HuH-7 (cell line): ENCODE data around the gene VWA7.
"Not testable (repeated sequence)": the region's sequence is repeated elsewhere in the genome, so short reads cannot be mapped to it uniquely, and the experiment has no call there.

Experiments used
- DNase-seq: peaks from one replicate; pipeline ENCODE4 v3.0.0; 2011; ENCODE audit warnings: low spot score

Gene VWA7

GRCh38 chr6:31801031-31801927 is 24.2 kb upstream of the VWA7 start:
- not testable (repeated sequence) for DNase-seq

DNA sequence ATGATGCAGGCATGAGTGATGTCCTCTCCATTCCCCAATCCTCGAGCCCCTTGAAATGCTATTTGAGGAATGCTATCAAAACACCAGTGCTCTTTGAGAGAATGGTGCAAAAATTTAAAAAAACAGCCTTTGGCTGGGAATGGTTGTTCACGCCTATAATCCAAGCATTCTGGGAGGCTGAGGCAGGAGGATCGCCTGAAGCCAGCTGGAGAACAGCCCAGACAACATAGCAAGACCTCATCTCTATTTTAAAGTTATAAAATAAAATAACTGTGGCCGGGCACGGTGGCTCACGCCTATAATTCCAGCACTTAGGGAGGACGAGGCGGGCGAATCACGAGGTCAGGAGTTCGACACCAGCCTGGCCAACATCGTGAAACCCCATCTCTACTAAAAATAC is 22.7 kb upstream of the VWA7 start:
- no peak for DNase-seq

- DNase-seq, result no peak
These were observed 20.5 kb upstream of the VWA7 start for GRCh38 chr6:31797588-31797987.

- no peak for DNase-seq
These were observed 19.9 kb upstream of the VWA7 start for GRCh38 chr6:31796993-31797385.

DNA sequence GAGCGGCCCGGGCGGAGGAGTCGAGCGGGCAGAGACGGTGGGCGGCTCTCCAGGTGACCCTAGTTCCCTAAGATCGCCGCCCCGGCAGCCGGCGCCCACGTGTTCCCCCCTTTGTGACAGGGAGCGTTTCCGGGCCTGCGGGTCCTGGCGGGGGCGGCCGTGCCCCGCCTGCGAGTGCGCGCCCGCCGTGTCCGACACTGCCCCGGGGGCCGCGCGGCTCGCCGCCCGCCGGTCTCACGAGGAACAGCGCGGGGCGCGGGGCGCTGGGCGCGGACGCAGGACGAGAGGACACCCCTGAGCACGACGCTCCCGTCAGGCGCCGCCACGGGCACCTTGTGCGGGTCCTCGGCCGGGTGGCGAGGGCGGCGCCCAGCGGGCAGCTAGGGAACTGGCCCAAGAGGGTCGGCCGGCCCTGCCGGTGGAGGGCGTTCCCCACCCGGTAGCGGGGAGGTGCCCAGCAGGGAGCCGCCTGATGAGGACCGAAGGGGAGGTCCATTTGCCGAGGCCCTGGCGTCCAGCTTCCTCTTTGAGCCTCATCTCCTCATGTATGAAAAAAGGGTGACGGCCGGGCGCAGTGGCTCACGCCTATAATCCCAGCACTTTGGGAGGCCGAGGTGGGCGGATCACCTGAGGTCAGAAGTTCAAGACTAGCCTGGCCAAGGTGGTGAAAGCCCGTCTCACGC is 18.6 kb upstream of the VWA7 start, which contains the start of gene VARS1:
Gene VARS1, minus strand, starts transcription at position 137 of the 683 bp plus-strand sequence. CDS start 535 bp downstream, outside the sequence.
- peak; percentile 95 for DNase-seq

- peak; percentile 48 for DNase-seq
These were observed 17.9 kb upstream of the VWA7 start for GRCh38 chr6:31794866-31795615.

GRCh38 chr6:31794294-31794865 is 17.3 kb upstream of the VWA7 start:
- no peak for DNase-seq

GRCh38 chr6:31793927-31794245 is 16.8 kb upstream of the VWA7 start:
- DNase-seq, result not testable (repeated sequence)

DNA sequence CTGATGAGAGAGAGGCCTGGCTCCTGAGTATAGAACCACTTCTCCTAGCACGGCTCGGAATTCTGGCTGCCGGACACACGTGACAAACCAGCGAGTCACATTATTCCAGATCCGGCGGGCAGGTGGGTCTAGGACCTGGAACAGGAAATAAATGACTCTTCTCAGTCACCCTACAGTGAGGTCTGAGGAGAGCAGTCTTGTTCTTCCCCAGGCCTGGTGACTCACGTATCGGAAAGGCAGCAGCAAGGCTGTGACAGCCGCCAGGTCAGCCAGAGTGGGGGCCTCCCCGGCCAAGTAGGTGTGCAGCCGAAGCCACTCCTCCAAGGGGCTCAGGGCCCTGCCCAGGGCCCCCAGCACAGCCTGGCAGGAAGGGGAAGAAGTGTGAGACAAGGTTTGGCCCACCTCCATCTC is 15.6 kb upstream of the VWA7 start:
- DNase-seq, result no peak

DNA sequence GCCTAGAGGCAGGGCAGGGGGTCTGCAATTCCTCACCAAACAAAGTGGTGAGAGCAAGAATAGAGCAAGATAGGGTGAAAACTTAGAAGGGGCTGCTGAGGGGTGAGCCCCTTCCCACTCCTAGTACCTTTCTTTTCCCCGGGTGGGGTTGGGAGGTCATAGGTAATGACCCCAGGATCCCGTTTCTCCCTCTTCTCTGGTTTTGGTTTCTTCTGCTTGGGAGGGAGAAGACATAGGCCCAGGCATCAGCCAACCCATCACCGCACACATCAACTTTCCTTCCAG is 14.9 kb upstream of the VWA7 start:
- no peak for DNase-seq

DNA sequence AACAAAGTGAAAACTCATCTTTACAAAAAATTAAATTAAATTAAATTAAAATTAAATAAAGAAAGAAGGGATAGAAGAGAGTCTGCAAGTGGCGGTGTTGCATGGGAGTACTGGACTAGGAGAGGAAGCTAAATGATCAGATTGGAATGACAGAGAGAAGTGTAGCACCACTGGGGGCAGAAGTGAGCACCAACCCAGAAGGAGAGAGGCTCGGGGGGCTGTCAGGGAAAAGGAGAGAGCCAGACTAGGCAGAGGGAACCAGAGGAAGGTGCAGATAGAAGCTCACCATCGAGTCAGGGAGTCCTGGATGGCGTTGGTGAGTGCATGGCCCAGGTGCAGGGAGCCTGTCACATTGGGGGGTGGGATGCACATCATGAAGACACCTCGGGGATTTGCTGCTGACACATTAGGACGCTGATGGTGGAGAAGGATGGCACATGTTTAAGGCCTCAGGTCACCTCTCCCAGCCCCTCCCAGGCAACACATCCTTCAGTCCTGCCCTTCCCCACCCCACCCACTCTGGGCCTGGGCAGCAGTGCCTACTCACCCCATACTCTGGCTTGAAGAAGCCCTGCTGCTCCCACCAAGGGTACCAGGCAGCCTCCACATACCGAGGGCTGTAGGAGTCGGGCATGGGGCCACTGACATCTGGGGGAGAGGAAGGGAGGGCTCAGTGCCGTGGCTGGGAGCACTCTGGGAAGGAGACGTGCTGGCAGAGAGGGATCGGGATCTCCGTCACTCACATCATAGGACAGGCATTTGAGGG is 14.4 kb upstream of the VWA7 start:
- peak; percentile 85 for DNase-seq

- no peak for DNase-seq
These were observed 8.3 kb upstream of the VWA7 start for GRCh38 chr6:31785475-31785874.

GRCh38 chr6:31784098-31784925 is 7.2 kb upstream of the VWA7 start:
- DNase-seq, result no peak

- DNase-seq, result no peak
These were observed 5.2 kb upstream of the VWA7 start for GRCh38 chr6:31782126-31782855.

GRCh38 chr6:31781244-31782125 is 4.4 kb upstream of the VWA7 start:
- no peak for DNase-seq

DNA sequence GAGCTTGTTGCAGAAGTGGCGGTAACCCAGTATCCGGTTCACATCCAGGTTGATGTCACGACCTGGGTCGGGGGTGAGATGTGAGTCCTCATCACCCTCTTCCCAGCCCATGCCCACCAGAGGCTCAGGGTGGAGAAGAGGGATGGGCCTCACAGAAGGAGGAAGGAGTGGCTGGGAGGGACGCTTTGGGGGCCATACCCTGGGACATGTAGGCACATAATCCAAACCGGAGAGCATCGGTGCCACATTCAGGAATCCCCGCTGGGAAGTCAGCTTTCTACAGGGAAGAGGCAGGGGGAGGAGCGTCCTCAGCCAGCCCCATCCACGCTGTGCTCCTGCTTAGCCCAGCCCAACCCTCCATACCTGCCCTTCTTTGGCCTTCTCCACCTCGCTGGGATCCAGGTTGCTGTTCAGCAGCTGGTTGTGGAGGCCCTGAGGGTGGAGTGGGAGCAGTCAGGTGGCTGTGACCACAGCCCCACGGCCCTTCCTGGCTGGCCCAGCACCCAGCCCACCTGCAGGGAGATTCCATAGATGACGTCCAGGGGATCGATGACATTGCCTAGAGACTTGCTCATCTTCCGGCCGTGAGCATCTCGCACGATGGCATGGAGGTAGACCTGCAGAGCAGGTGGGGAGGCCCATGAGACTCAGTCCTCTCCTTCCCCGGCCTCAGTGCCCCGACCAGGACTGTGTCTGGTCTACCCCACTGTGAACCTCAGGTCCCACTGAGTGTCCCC is 3.5 kb upstream of the VWA7 start:
- no peak for DNase-seq

- no peak for DNase-seq
These were observed 2.8 kb upstream of the VWA7 start for GRCh38 chr6:31779908-31780307.
